ENCODE measurements around the gene GTF2IRD1.

- TF ChIP-seq CTCF (IDR thresholded peaks at IDR 0.05; ENCODE audit: low read depth, low read length, poor library complexity, severe bottlenecking) (no peak), EZH2phosphoT487 (IDR thresholded peaks at IDR 0.05; ENCODE audit: borderline replicate concordance, low read length) (no peak)
These were observed 1.6 kb downstream of the GTF2IRD1 start for GRCh38 chr7:74455291-74455804.

Measured in DOHH2 (cell line).